GM23338 (cell line): ENCODE data around the gene DVL1. TPM values are rescaled to one million over a fixed set of nuclear protein-coding genes. Genes with fewer than 3 reads are reported as not detected.

ENCODE experiments used
- ATAC-seq: fragments of 200-7000 bp; cut with Tn5 transposase; 3 replicates; pipeline ENCODE4 v1.9.1; 2020
- DNase-seq: peaks from one replicate; pipeline ENCODE4 v3.0.0-alpha.2; 2015; ENCODE audit warnings: low spot score
- H2AFZ ChIP-seq: fragments of 200-600 bp; sonication (generic); 2 replicates; pipeline ENCODE4 v1.8.0; 2016; ENCODE audit warnings: antibody characterized with exemption, mild to moderate bottlenecking, moderate library complexity
- H3F3A ChIP-seq: fragments of 200-600 bp; sonication (generic); replicated peaks from 2 replicates; pipeline ENCODE4 v1.8.0; 2017; ENCODE audit warnings: antibody characterized with exemption, mixed run types, low read depth
- H3K27ac ChIP-seq: fragments of 200-600 bp; sonication (generic); 2 replicates; pipeline ENCODE4 v1.6.1; 2016; ENCODE audit warnings: low read depth
- H3K27me3 ChIP-seq: fragments of 200-600 bp; sonication (generic); 2 replicates; pipeline ENCODE4 v1.8.0; 2016; ENCODE audit warnings: mild to moderate bottlenecking, mixed run types, moderate library complexity; ENCODE audit not compliant: insufficient read depth
- H3K36me3 ChIP-seq: fragments of 200-600 bp; sonication (generic); 2 replicates; pipeline ENCODE4 v1.8.0; 2016; ENCODE audit warnings: mild to moderate bottlenecking; ENCODE audit not compliant: insufficient read depth
- H3K4me1 ChIP-seq: fragments of 200-600 bp; sonication (generic); 2 replicates; pipeline ENCODE4 v1.8.0; 2016; ENCODE audit warnings: mild to moderate bottlenecking, moderate library complexity; ENCODE audit not compliant: insufficient read depth
- H3K4me2 ChIP-seq: fragments of 200-600 bp; sonication (generic); 2 replicates; pipeline ENCODE4 v1.7.1; 2017; ENCODE audit warnings: mixed run types
- H3K4me3 ChIP-seq: fragments of 200-600 bp; sonication (generic); 2 replicates; pipeline ENCODE4 v1.6.1; 2016; ENCODE audit warnings: mixed run types
- H3K79me2 ChIP-seq: fragments of 200-600 bp; sonication (generic); replicated peaks from 2 replicates; pipeline ENCODE4 v1.8.0; 2017; ENCODE audit warnings: mild to moderate bottlenecking; ENCODE audit not compliant: insufficient read depth
- H3K9me2 ChIP-seq: fragments of 200-600 bp; sonication (generic); 2 replicates; pipeline ENCODE4 v1.8.0; 2017; ENCODE audit not compliant: insufficient read depth
- H4K20me1 ChIP-seq: fragments of 200-600 bp; sonication (generic); replicated peaks from 2 replicates; pipeline ENCODE4 v1.8.0; 2017; ENCODE audit warnings: mild to moderate bottlenecking; ENCODE audit not compliant: insufficient read depth
- H3K27ac Mint-ChIP-seq: 2 replicates; pipeline ENCODE4 v1.8.0; 2020; ENCODE audit warnings: inconsistent platforms, mild to moderate bottlenecking, moderate library complexity, mixed read lengths
- H3K27me3 Mint-ChIP-seq: 3 replicates; pipeline ENCODE4 v1.8.0; 2022; ENCODE audit warnings: low read depth, mild to moderate bottlenecking, moderate library complexity, mixed read lengths, inconsistent platforms; ENCODE audit not compliant: insufficient read depth, poor library complexity
- H3K36me3 Mint-ChIP-seq: 3 replicates; pipeline ENCODE4 v1.8.0; 2021; ENCODE audit warnings: low read depth, mild to moderate bottlenecking, inconsistent platforms, moderate library complexity, mixed read lengths
- H3K4me1 Mint-ChIP-seq: 3 replicates; pipeline ENCODE4 v1.8.0; 2020; ENCODE audit warnings: mild to moderate bottlenecking, inconsistent platforms, mixed read lengths
- H3K4me3 Mint-ChIP-seq: 3 replicates; pipeline ENCODE4 v1.8.0; 2021; ENCODE audit warnings: moderate library complexity, mild to moderate bottlenecking, inconsistent platforms, mixed read lengths
- H3K9me3 Mint-ChIP-seq: 3 replicates; pipeline ENCODE4 v1.8.0; 2020; ENCODE audit warnings: moderate library complexity, mild to moderate bottlenecking, inconsistent platforms, mixed read lengths
- CREB1 ChIP-seq: fragments of 250-450 bp; sonication (Bioruptor Pico); IDR thresholded peaks from 2 replicates; pipeline ENCODE4 v1.5.0; 2020; ENCODE audit warnings: low read depth, mild to moderate bottlenecking, moderate library complexity
- EZH2 ChIP-seq: fragments of 200-600 bp; sonication (generic); IDR thresholded peaks from one replicate; pipeline ENCODE4 v1.8.0; 2017; ENCODE audit warnings: antibody characterized with exemption, mild to moderate bottlenecking, low read depth; ENCODE audit not compliant: unreplicated experiment
- EZH2phosphoT487 ChIP-seq: fragments of 200-600 bp; sonication (generic); IDR thresholded peaks from one replicate; pipeline ENCODE4 v1.8.1; 2018; ENCODE audit warnings: antibody characterized with exemption; ENCODE audit not compliant: unreplicated experiment
- JUNB ChIP-seq: IDR thresholded peaks from one replicate; pipeline ENCODE4 v1.6.1; 2016; ENCODE audit warnings: antibody characterized with exemption; ENCODE audit not compliant: unreplicated experiment
- NANOG ChIP-seq: IDR thresholded peaks from 2 replicates; pipeline ENCODE4 v1.6.1; 2016; ENCODE audit warnings: antibody characterized with exemption, borderline replicate concordance
- POLR2AphosphoS5 ChIP-seq: IDR thresholded peaks from 2 replicates; pipeline ENCODE4 v1.6.1; 2016; ENCODE audit warnings: antibody characterized with exemption, low read depth
- STAT1 ChIP-seq: IDR thresholded peaks from one replicate; pipeline ENCODE4 v1.6.1; 2016; ENCODE audit warnings: antibody characterized with exemption; ENCODE audit not compliant: unreplicated experiment
- ZNF114 ChIP-seq: fragments of 250-450 bp; sonication (Bioruptor Pico); IDR thresholded peaks from 2 replicates; pipeline ENCODE4 v1.5.0; 2020; ENCODE audit warnings: mild to moderate bottlenecking, moderate library complexity
- polyA plus RNA-seq: library from polyadenylated mRNA; unstranded; fragments of >200 nt; fragmentation: Nextera tagmentation; extraction: Ambion mirVana; gene quantifications from 2 replicates; pipeline ENCODE4 v1.2.1, GENCODE V29; 2016
- total RNA-seq: library from RNA; depleted of rRNA; stranded (reverse); fragments of >200 nt; shearing (Covaris generic); gene quantifications from 2 replicates; pipeline ENCODE4 v1.2.3, GENCODE V29; 2014
- TF ChIP-seq, protein P1 (sequence below): fragments of 250-450 bp; sonication (Bioruptor Pico); IDR thresholded peaks from 2 replicates; pipeline ENCODE4 v1.5.0; 2020; ENCODE audit warnings: mild to moderate bottlenecking, moderate library complexity
- TF ChIP-seq, protein P2 (sequence below), 2 experiments: fragments of 200-600 bp in 1 of 2; sonication (generic) in 1 of 2; conservative IDR thresholded peaks; 2 replicates each; pipeline versions ENCODE4 v1.5.1 to v1.6.1; 2016 to 2017; ENCODE audit warnings: antibody characterized with exemption in 2 of 2, low read depth in 2 of 2, mild to moderate bottlenecking in 2 of 2, moderate library complexity in 1 of 2
- TF ChIP-seq, protein P3 (sequence below): IDR thresholded peaks from one replicate; pipeline ENCODE4 v1.6.1; 2018; ENCODE audit warnings: antibody characterized with exemption; ENCODE audit not compliant: unreplicated experiment

The DVL1 gene
- total and polyA plus RNA-seq, 2 experiments from 2014 or later: 13.5 to 69.7 TPM

DNA sequence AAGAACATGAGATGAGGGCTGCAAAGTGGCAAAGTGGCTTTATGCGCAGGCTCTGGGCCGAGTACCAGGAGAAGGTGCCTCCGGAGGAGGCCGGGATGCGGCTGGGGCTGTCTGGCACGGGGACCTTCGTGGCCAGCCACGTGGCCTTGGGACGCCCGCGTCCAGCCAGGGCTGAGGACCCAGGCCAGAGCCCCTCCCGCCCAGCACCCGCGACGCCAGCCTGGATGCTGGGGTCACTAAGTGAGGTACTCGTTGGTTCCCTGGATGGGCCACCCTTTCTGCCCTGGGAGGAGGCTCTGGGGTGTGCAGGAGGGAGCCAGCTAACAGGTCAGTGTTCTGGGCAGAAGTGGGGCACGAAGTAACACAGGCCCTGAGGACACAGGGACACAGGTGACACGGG lies 56.4 kb downstream of the DVL1 start:
- no peak for ATAC-seq

DNA sequence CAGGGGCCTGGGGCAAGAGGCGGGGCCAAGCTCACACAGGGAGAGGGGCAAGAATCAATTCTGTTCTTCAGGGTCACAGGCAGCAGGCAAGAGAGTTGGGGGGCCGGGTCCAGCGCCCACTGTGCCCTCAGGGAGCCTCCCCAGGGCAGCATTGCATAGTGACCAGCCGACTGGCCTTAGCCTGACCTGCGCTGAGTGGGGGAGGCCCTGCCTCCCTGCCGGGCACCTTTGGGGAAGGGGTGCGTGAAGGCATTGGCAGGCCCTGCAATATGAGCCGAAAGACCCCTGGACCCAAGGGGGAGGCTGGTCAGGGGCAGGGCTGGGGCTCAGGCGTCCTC lies 56.8 kb downstream of the DVL1 start:
- H3K4me1 ChIP-seq: no peaks in the 10 kb centered on the region
- peaks cover 4% of the 10 kb centered on the region; the same call in 1 of the 3 replicates for H3K4me1 Mint-ChIP-seq
- no peaks in the 10 kb centered on the region for H3K79me2 ChIP-seq
- no peak overlapping the region for H2AFZ ChIP-seq
- no peak overlapping the region for H3K4me3 ChIP-seq
- DNase-seq: no peak
- H3K9me3 Mint-ChIP-seq: peaks cover 3% of the 10 kb centered on the region; the same call in 2 of the 3 replicates
- 0 out of 2 replicates have a peak, but pooled peaks cover 9% of the 10 kb centered on the region for H3F3A ChIP-seq
- H3K27me3 ChIP-seq: no peaks in the 10 kb centered on the region
- no peaks in the 10 kb centered on the region for H3K9me2 ChIP-seq
- H3K27ac Mint-ChIP-seq: no peak overlapping the region
- H3K4me2 ChIP-seq: no peak overlapping the region
- peaks cover 11% of the 10 kb centered on the region for H3K27me3 Mint-ChIP-seq
- no peaks in the 10 kb centered on the region for H4K20me1 ChIP-seq
- H3K27ac ChIP-seq: no peak overlapping the region
- no peaks in the 10 kb centered on the region for H3K36me3 ChIP-seq
- no peaks in the 10 kb centered on the region for H3K36me3 Mint-ChIP-seq
- no peak overlapping the region for H3K4me3 Mint-ChIP-seq
- no peak for ATAC-seq
- TF ChIP-seq, protein P1, sequence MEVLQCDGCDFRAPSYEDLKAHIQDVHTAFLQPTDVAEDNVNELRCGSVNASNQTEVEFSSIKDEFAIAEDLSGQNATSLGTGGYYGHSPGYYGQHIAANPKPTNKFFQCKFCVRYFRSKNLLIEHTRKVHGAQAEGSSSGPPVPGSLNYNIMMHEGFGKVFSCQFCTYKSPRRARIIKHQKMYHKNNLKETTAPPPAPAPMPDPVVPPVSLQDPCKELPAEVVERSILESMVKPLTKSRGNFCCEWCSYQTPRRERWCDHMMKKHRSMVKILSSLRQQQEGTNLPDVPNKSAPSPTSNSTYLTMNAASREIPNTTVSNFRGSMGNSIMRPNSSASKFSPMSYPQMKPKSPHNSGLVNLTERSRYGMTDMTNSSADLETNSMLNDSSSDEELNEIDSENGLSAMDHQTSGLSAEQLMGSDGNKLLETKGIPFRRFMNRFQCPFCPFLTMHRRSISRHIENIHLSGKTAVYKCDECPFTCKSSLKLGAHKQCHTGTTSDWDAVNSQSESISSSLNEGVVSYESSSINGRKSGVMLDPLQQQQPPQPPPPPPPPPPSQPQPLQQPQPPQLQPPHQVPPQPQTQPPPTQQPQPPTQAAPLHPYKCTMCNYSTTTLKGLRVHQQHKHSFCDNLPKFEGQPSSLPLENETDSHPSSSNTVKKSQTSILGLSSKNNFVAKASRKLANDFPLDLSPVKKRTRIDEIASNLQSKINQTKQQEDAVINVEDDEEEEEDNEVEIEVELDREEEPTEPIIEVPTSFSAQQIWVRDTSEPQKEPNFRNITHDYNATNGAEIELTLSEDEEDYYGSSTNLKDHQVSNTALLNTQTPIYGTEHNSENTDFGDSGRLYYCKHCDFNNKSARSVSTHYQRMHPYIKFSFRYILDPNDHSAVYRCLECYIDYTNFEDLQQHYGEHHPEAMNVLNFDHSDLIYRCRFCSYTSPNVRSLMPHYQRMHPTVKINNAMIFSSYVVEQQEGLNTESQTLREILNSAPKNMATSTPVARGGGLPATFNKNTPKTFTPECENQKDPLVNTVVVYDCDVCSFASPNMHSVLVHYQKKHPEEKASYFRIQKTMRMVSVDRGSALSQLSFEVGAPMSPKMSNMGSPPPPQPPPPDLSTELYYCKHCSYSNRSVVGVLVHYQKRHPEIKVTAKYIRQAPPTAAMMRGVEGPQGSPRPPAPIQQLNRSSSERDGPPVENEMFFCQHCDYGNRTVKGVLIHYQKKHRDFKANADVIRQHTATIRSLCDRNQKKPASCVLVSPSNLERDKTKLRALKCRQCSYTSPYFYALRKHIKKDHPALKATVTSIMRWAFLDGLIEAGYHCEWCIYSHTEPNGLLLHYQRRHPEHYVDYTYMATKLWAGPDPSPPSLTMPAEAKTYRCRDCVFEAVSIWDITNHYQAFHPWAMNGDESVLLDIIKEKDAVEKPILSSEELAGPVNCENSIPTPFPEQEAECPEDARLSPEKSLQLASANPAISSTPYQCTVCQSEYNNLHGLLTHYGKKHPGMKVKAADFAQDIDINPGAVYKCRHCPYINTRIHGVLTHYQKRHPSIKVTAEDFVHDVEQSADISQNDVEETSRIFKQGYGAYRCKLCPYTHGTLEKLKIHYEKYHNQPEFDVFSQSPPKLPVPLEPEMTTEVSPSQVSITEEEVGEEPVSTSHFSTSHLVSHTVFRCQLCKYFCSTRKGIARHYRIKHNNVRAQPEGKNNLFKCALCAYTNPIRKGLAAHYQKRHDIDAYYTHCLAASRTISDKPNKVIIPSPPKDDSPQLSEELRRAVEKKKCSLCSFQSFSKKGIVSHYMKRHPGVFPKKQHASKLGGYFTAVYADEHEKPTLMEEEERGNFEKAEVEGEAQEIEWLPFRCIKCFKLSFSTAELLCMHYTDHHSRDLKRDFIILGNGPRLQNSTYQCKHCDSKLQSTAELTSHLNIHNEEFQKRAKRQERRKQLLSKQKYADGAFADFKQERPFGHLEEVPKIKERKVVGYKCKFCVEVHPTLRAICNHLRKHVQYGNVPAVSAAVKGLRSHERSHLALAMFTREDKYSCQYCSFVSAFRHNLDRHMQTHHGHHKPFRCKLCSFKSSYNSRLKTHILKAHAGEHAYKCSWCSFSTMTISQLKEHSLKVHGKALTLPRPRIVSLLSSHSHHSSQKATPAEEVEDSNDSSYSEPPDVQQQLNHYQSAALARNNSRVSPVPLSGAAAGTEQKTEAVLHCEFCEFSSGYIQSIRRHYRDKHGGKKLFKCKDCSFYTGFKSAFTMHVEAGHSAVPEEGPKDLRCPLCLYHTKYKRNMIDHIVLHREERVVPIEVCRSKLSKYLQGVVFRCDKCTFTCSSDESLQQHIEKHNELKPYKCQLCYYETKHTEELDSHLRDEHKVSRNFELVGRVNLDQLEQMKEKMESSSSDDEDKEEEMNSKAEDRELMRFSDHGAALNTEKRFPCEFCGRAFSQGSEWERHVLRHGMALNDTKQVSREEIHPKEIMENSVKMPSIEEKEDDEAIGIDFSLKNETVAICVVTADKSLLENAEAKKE (CRISPR knock-in tag): no peak

More for the DNA sequence above, 56.4 kb downstream of the DVL1 start:
- H3K4me2 ChIP-seq: no peak overlapping the region
- no peak overlapping the region for H3K4me3 ChIP-seq
- no peaks in the 10 kb centered on the region for H3K36me3 ChIP-seq
- H3K9me2 ChIP-seq: no peaks in the 10 kb centered on the region
- Mint-ChIP-seq H3K27ac (no peak overlapping the region), H3K4me1 (peaks cover 4% of the 10 kb centered on the region; the same call in 1 of the 3 replicates), H3K9me3 (peaks cover 3% of the 10 kb centered on the region; the same call in 2 of the 3 replicates), H3K4me3 (no peak overlapping the region), H3K27me3 (peaks cover 11% of the 10 kb centered on the region), H3K36me3 (no peaks in the 10 kb centered on the region)
- H2AFZ ChIP-seq: no peak overlapping the region
- no peaks in the 10 kb centered on the region for H3K27me3 ChIP-seq
- H4K20me1 ChIP-seq: no peaks in the 10 kb centered on the region
- 0 out of 2 replicates have a peak, but pooled peaks cover 9% of the 10 kb centered on the region for H3F3A ChIP-seq
- H3K79me2 ChIP-seq: no peaks in the 10 kb centered on the region
- no peak overlapping the region for H3K27ac ChIP-seq
- no peaks in the 10 kb centered on the region for H3K4me1 ChIP-seq
- TF ChIP-seq CREB1 (CRISPR knock-in tag): no peak
- no peak for TF ChIP-seq ZNF114 (CRISPR knock-in tag)
- no peak for TF ChIP-seq NANOG
- TF ChIP-seq, protein P2, sequence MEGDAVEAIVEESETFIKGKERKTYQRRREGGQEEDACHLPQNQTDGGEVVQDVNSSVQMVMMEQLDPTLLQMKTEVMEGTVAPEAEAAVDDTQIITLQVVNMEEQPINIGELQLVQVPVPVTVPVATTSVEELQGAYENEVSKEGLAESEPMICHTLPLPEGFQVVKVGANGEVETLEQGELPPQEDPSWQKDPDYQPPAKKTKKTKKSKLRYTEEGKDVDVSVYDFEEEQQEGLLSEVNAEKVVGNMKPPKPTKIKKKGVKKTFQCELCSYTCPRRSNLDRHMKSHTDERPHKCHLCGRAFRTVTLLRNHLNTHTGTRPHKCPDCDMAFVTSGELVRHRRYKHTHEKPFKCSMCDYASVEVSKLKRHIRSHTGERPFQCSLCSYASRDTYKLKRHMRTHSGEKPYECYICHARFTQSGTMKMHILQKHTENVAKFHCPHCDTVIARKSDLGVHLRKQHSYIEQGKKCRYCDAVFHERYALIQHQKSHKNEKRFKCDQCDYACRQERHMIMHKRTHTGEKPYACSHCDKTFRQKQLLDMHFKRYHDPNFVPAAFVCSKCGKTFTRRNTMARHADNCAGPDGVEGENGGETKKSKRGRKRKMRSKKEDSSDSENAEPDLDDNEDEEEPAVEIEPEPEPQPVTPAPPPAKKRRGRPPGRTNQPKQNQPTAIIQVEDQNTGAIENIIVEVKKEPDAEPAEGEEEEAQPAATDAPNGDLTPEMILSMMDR (conservative IDR thresholded peaks at IDR 0.05; ENCODE audit: low read depth in 2 of 2): no peak
- TF ChIP-seq POLR2AphosphoS5: no peak
- no peak for TF ChIP-seq EZH2
- TF ChIP-seq EZH2phosphoT487: no peak
- TF ChIP-seq, protein P3, sequence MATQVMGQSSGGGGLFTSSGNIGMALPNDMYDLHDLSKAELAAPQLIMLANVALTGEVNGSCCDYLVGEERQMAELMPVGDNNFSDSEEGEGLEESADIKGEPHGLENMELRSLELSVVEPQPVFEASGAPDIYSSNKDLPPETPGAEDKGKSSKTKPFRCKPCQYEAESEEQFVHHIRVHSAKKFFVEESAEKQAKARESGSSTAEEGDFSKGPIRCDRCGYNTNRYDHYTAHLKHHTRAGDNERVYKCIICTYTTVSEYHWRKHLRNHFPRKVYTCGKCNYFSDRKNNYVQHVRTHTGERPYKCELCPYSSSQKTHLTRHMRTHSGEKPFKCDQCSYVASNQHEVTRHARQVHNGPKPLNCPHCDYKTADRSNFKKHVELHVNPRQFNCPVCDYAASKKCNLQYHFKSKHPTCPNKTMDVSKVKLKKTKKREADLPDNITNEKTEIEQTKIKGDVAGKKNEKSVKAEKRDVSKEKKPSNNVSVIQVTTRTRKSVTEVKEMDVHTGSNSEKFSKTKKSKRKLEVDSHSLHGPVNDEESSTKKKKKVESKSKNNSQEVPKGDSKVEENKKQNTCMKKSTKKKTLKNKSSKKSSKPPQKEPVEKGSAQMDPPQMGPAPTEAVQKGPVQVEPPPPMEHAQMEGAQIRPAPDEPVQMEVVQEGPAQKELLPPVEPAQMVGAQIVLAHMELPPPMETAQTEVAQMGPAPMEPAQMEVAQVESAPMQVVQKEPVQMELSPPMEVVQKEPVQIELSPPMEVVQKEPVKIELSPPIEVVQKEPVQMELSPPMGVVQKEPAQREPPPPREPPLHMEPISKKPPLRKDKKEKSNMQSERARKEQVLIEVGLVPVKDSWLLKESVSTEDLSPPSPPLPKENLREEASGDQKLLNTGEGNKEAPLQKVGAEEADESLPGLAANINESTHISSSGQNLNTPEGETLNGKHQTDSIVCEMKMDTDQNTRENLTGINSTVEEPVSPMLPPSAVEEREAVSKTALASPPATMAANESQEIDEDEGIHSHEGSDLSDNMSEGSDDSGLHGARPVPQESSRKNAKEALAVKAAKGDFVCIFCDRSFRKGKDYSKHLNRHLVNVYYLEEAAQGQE: no peak
- TF ChIP-seq STAT1: no peak
- TF ChIP-seq JUNB: no peak
- DNase-seq: no peak
